Thoracic aorta (tissue), 2 donors: Measurements from ENCODE around the gene TSPO2. TPM values are rescaled to one million over a fixed set of nuclear protein-coding genes. Genes with fewer than 3 reads are reported as not detected.

Source experiments
- ATAC-seq: fragments of 150-250 bp; one replicate; pipeline ENCODE4 v1.8.0; 2017; ENCODE audit warnings: low read depth; ENCODE audit not compliant: insufficient number of reproducible peaks, low FRiP score
- DNase-seq: peaks from one replicate; pipeline ENCODE4 v3.0.0-alpha.2; 2020; ENCODE audit warnings: low spot score
- H3K27ac ChIP-seq, 2 donors: fragments of 200-600 bp; sonication (generic); 1 replicate in 1 of 2; 2 replicates in 1 of 2; pipeline ENCODE4 v1.5.1; 2016; ENCODE audit warnings: mild to moderate bottlenecking in 2 of 2, moderate library complexity in 2 of 2
- H3K27me3 ChIP-seq: fragments of 200-600 bp; sonication (generic); replicated peaks from 2 replicates; pipeline ENCODE4 v1.6.0; 2016; ENCODE audit warnings: mild to moderate bottlenecking; ENCODE audit not compliant: insufficient read depth
- H3K36me3 ChIP-seq: fragments of 200-600 bp; sonication (generic); one replicate; pipeline ENCODE4 v1.5.1; 2016
- H3K4me1 ChIP-seq, 2 donors: fragments of 200-600 bp; sonication (generic); 1 replicate in 1 of 2; 2 replicates in 1 of 2; pipeline versions ENCODE4 v1.5.1 to v1.6.0; 2016; ENCODE audit warnings: low read depth in 2 of 2, mild to moderate bottlenecking in 1 of 2; ENCODE audit not compliant: control insufficient read depth in 1 of 2
- H3K4me3 ChIP-seq: fragments of 200-600 bp; sonication (generic); 2 replicates; pipeline ENCODE4 v1.5.1; 2016; ENCODE audit warnings: mild to moderate bottlenecking
- H3K9me3 ChIP-seq: fragments of 200-600 bp; sonication (generic); 2 replicates; pipeline ENCODE4 v1.5.1; 2016
- total RNA-seq, 2 donors: library from RNA; depleted of rRNA; stranded (reverse); fragments of >200 nt; gene quantifications; one replicate each; pipeline versions ENCODE4 v1.1.0 to v1.2.3, GENCODE V29; 2016
- TF ChIP-seq, protein P1 (sequence below): fragments of 200-600 bp; sonication (generic); IDR thresholded peaks from one replicate; pipeline ENCODE4 v1.5.1; 2019; ENCODE audit warnings: antibody characterized with exemption

TSPO2 gene
- total RNA-seq, 2 donors from 2014 or later = not detected

GRCh38 chr6:41058783-41059181, 16.5 kb downstream of the TSPO2 start:
- Histone ChIP-seq H3K36me3 (peaks cover 3% of the 10 kb centered on the region), H3K4me1 (no peaks in the 10 kb centered on the region), H3K27me3 (no peaks in the 10 kb centered on the region), H3K4me3 (no peak overlapping the region), H3K9me3 (no peaks in the 10 kb centered on the region), H3K27ac (no peak overlapping the region)
- no peak for ATAC-seq
- TF ChIP-seq, protein P1, sequence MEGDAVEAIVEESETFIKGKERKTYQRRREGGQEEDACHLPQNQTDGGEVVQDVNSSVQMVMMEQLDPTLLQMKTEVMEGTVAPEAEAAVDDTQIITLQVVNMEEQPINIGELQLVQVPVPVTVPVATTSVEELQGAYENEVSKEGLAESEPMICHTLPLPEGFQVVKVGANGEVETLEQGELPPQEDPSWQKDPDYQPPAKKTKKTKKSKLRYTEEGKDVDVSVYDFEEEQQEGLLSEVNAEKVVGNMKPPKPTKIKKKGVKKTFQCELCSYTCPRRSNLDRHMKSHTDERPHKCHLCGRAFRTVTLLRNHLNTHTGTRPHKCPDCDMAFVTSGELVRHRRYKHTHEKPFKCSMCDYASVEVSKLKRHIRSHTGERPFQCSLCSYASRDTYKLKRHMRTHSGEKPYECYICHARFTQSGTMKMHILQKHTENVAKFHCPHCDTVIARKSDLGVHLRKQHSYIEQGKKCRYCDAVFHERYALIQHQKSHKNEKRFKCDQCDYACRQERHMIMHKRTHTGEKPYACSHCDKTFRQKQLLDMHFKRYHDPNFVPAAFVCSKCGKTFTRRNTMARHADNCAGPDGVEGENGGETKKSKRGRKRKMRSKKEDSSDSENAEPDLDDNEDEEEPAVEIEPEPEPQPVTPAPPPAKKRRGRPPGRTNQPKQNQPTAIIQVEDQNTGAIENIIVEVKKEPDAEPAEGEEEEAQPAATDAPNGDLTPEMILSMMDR = no peak
- DNase-seq = no peak

- Histone ChIP-seq H3K4me3 (no peak overlapping the region), H3K4me1 (no peaks in the 10 kb centered on the region), H3K27me3 (no peaks in the 10 kb centered on the region), H3K9me3 (no peaks in the 10 kb centered on the region), H3K36me3 (peaks cover 10% of the 10 kb centered on the region), H3K27ac (no peak overlapping the region)
- TF ChIP-seq, protein P1 = no peak
- DNase-seq (no peak), ATAC-seq (no peak)
Measured at GRCh38 chr6:41059556-41059955, 17.3 kb downstream of the TSPO2 start.

GRCh38 chr6:41061196-41061726, 19.0 kb downstream of the TSPO2 start:
- DNase-seq (no peak), ATAC-seq (no peak)
- Histone ChIP-seq H3K27ac (no peak overlapping the region), H3K36me3 (peaks cover 18% of the 10 kb centered on the region), H3K9me3 (no peaks in the 10 kb centered on the region), H3K4me3 (no peak overlapping the region), H3K27me3 (no peaks in the 10 kb centered on the region), H3K4me1 (no peaks in the 10 kb centered on the region)
- TF ChIP-seq, protein P1 = no peak

DNA sequence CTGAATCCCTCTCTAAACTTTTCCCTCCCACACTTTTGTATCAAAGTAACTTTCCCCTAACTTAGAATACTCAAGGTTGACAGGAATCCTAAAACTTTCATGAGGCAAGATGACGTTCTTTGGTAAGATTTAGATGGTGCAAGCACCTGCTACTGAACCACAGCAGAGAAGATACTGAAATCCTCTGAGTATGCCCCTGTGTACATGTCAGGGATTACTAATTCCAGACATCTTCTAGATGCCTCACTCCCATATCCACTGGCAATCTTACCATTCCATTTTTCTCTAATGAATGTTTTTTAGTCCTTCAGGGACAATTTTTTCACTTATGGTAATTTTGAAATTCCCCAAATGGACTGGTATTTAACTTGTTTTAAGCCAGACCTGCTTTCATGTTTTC, 19.8 kb downstream of the TSPO2 start:
- no peaks in the 10 kb centered on the region for H3K9me3 ChIP-seq
- peaks cover 20% of the 10 kb centered on the region for H3K36me3 ChIP-seq
- TF ChIP-seq, protein P1 = no peak
- ATAC-seq (no peak), DNase-seq (no peak)
- H3K27ac ChIP-seq = no peak overlapping the region
- H3K4me3 ChIP-seq = no peak overlapping the region
- no peaks in the 10 kb centered on the region for H3K27me3 ChIP-seq
- H3K4me1 ChIP-seq = no peaks in the 10 kb centered on the region

DNA sequence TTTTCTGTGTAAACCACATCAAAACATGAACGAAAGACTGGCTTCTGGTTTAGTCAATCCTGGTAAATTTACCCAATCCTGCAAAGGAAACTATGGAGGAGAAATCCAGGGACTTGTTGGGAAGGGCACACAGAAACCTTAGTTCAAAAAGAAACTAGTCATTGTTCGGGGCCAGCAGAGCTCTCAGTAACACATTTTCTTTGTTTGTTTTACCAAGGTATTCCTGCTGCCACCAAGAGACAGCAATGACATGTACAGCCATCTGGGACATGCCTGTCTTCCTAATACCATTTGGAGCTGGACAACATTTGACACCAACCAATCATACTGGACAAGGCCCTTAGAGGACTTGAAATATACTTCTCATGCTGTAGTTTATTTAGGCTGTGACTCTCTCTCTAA, 21.6 kb downstream of the TSPO2 start:
- no peaks in the 10 kb centered on the region for H3K27me3 ChIP-seq
- peaks cover 20% of the 10 kb centered on the region for H3K36me3 ChIP-seq
- no peaks in the 10 kb centered on the region for H3K9me3 ChIP-seq
- TF ChIP-seq, protein P1 = no peak
- ATAC-seq (no peak), DNase-seq (no peak)
- no peaks in the 10 kb centered on the region for H3K4me1 ChIP-seq
- no peak overlapping the region for H3K4me3 ChIP-seq
- no peak overlapping the region for H3K27ac ChIP-seq
